GM21717 (cell line): ENCODE data around the gene TMEM259.

Source experiments
- ATAC-seq: cut with Tn5 transposase; IDR thresholded peaks from one replicate; pipeline ENCODE4 v1.9.1; 2021; ENCODE audit warnings: mild to moderate bottlenecking, moderate library complexity; ENCODE audit not compliant: unreplicated experiment

Gene TMEM259

GRCh38 chr19:964116-964520 is 56.8 kb downstream of the TMEM259 start:
- no peak for ATAC-seq

DNA sequence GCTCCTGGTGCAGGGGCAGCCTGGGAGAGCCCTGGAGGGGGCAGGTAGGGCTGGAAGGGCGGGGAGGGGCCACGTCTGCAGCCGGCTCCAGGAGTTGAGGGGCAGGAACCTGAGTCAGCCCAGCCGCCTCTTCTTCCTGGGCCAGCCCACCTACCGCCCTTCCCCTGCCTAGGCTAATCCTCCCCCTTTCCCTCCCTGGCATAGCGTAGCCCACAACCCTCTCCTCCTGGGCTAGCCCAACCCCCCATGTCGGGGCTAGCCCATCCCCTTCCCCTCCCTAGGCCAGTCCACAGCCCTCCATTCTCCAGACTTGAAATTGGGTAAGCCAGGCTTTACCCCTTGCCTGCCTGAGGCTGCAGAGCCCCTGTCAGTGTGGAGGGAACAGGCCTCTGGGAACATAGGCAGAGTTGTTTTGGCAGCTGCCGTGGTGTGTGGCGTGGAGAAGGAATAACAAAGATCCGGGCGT is 57.4 kb downstream of the TMEM259 start:
- ATAC-seq: no peak

GRCh38 chr19:962683-963400 is 58.1 kb downstream of the TMEM259 start:
- no peak for ATAC-seq

GRCh38 chr19:961866-962620 is 58.9 kb downstream of the TMEM259 start:
- ATAC-seq: no peak

DNA sequence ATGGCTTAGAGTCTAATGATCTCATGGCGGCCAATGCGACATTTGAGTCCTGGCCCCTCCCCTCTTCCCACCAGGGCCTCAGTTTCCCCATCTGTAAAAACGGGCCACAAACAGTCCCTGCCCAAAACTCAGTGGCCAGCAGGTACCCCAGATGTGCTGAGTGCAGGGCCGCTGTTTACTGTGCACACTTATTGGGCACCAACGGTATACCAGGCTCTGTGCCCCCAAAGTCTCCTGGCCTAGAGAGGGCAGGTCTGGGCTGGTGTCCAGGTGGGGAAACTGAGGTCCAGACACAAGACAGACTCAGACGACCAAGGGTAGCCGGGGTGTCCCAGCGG is 60.4 kb downstream of the TMEM259 start:
- ATAC-seq: no peak

DNA sequence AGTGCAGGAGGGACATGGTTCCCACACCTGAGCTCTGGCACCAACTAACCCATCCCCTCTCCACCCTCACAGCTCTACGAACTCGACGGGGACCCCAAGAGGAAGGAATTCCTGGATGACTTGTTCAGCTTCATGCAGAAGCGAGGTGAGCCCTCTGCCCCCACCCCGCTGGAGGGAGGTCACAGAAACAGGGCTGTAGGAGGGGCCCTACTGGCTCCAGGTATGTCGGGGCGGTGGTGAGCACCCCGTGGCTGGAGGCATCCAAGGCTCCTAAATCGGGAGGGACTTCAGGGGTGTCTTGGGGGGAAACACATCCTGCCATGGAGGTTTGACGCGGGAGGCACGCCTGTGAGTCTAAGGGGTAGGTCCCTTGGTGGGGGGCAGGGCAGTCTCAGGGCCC is 60.9 kb downstream of the TMEM259 start:
- no peak for ATAC-seq
